Measurements from ENCODE around the gene SLC15A2. TPM values are rescaled to one million over a fixed set of nuclear protein-coding genes. Genes with fewer than 3 reads are reported as not detected.
A peak's percentile ranks its signal among the peaks of the same experiment; 100 is the strongest.
"Not testable (repeated sequence)": the region's sequence is repeated elsewhere in the genome, so short reads cannot be mapped to it uniquely, and the experiment has no call there.

The SLC15A2 gene
- total RNA-seq, 2 donors from 2014 or later = 7.1 to 7.5 TPM

DNA sequence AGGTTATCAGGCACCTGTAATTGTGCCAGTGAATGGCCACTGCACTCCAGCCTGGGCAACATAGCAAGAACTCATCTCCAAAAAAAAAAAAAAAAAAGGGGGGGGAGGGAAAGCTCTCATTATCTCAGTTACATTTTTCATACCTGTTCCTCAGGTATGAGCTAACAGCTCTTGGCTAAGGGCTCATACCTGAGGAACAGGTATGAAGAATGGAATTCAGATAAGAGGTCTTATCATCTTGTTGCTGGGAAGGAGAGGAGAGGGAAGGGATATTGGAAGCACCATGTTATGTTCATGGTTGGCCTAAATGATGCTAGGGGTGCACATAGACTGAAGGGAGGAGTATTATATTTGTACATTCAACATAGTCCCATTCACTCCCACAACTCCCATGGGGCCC lies 2.6 kb downstream of the SLC15A2 start:
- ATAC-seq (replicated peaks) = no peak
- H3K27ac Mint-ChIP-seq = no peak overlapping the region
- H3K27me3 Mint-ChIP-seq = no peaks in the 10 kb centered on the region
- H3K36me3 Mint-ChIP-seq (ENCODE audit: low read depth) = no peaks in the 10 kb centered on the region
- no peak overlapping the region for H3K4me3 Mint-ChIP-seq
- H3K9me3 Mint-ChIP-seq = no peaks in the 10 kb centered on the region
- no peaks in the 10 kb centered on the region for H3K4me1 Mint-ChIP-seq

DNA sequence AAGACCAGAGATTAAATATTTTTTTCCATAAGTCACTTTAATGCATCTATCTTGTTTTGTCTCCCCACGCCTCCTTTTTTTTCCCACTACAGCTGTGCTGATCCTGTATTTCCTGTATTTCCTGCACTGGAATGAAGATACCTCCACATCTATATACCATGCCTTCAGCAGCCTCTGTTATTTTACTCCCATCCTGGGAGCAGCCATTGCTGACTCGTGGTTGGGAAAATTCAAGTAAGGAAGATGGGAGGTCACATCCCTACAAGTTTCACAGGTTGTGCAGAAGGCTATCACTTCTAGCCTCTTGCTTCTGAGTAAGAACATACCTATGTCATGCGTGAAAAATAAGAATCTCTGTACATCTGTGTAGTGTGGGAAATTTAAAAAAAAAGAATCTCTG lies 3.1 kb downstream of the SLC15A2 start:
- H3K9me3 Mint-ChIP-seq = no peaks in the 10 kb centered on the region
- H3K4me3 Mint-ChIP-seq = no peak overlapping the region
- no peaks in the 10 kb centered on the region for H3K36me3 Mint-ChIP-seq (ENCODE audit: low read depth)
- no peaks in the 10 kb centered on the region for H3K27me3 Mint-ChIP-seq
- no peaks in the 10 kb centered on the region for H3K4me1 Mint-ChIP-seq
- ATAC-seq (replicated peaks) = no peak
- H3K27ac Mint-ChIP-seq = no peak overlapping the region

DNA sequence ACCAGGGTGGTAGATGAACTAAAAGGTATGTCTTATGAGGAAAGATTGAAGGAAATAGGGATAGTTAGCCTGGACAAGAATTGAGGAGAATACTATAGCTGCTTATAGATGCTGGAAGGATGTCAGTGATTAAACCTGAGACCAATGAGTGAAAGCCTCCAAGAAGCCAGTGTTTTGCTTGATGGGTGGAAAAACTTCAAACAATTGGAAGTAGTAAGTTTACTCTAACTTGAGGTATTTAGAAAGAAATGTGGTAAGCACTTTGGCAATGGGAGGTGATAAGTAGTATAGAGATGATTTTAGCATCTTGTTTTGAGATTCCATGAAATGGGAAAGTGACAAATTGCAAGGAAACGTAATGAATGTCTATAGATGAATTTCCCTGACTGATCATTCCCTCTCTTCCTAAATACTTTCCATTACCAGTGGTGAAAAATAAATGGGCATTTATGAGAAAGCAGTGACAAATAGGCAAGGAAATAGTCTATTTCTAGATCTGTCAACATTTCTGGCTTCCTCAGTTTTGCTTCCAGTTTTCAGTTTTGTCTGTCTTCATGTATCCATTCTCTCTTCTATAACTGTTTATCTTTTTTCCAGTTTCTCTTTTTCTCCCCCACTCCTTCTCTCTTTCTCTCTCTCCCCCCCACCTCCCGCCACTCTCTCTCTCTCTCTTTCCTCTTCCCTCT lies 19.2 kb downstream of the SLC15A2 start:
- Mint-ChIP-seq H3K27me3 (no peaks in the 10 kb centered on the region), H3K9me3 (peaks cover 2% of the 10 kb centered on the region), H3K4me1 (no peaks in the 10 kb centered on the region), H3K36me3 (ENCODE audit: low read depth) (peaks cover 8% of the 10 kb centered on the region), H3K4me3 (no peak overlapping the region), H3K27ac (no peak overlapping the region)
- peak; percentile 74 for ATAC-seq (replicated peaks)

DNA sequence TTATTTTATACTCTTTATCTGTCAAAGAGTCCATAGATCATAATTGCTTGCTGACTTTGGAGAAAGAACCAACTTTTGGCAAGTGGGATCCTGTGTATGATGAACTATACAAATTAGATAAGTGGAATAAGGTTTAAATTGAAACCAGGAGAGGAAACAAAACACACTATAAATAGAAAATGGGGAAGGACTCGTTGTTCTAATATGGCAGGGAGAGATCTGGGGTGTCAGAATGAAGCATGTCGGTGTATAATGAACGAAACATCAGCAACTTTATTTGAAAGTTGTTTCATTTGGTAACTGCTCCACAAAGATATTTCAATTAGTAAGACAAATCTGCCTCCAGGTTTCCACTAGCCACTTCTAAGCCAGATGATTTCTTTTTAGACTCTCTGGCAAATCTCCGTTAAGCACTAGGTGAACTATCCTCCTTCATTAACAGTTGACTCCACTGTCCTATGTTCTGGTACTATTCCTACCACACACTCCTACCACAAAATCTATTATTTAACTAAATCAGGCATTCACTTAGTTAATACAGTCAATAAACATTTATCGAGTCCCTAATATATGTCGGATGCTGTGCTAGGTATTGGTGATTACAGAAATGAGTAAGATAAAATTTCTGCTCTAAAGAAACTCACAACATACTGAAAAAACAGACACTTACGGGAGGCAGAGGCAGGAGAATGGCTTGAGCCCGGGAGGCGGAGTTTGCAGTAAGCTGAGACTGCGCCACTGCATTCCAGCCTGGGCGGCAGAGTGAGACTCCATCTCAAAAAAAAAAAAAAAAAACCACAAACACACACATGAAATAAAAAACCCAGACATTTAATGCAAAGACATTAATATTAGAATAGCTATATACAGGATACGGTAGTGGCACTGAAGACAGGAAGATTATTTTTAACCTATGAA lies 20.1 kb downstream of the SLC15A2 start:
- no peak for ATAC-seq (replicated peaks)
- H3K4me3 Mint-ChIP-seq = no peak overlapping the region
- H3K4me1 Mint-ChIP-seq = no peaks in the 10 kb centered on the region
- H3K9me3 Mint-ChIP-seq = no peaks in the 10 kb centered on the region
- H3K27ac Mint-ChIP-seq = no peak overlapping the region
- H3K36me3 Mint-ChIP-seq (ENCODE audit: low read depth) = peaks cover 4% of the 10 kb centered on the region
- H3K27me3 Mint-ChIP-seq = no peaks in the 10 kb centered on the region

DNA sequence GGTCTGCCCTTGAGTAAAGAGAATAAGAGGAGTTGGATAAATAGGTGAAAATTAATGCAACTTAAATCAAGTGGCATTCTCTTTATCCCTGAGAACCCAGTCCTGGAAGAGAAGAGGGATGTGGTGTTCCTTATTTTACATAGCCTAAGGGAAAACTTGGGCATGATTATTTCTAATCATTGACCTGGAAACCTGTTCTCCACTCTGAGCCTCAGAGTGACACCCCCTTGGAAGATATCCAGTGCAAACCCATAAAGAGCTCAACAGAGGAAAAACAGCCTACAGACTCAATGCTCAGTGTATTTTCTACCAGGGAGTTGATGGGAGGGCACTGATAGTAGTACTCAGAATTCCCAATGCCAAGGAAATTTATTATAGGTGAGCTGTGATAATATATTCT lies 22.0 kb downstream of the SLC15A2 start:
- no peaks in the 10 kb centered on the region for H3K9me3 Mint-ChIP-seq
- no peaks in the 10 kb centered on the region for H3K27me3 Mint-ChIP-seq
- ATAC-seq (replicated peaks) = no peak
- no peak overlapping the region for H3K4me3 Mint-ChIP-seq
- H3K4me1 Mint-ChIP-seq = no peaks in the 10 kb centered on the region
- no peak overlapping the region for H3K27ac Mint-ChIP-seq
- H3K36me3 Mint-ChIP-seq (ENCODE audit: low read depth) = peaks cover 4% of the 10 kb centered on the region

DNA sequence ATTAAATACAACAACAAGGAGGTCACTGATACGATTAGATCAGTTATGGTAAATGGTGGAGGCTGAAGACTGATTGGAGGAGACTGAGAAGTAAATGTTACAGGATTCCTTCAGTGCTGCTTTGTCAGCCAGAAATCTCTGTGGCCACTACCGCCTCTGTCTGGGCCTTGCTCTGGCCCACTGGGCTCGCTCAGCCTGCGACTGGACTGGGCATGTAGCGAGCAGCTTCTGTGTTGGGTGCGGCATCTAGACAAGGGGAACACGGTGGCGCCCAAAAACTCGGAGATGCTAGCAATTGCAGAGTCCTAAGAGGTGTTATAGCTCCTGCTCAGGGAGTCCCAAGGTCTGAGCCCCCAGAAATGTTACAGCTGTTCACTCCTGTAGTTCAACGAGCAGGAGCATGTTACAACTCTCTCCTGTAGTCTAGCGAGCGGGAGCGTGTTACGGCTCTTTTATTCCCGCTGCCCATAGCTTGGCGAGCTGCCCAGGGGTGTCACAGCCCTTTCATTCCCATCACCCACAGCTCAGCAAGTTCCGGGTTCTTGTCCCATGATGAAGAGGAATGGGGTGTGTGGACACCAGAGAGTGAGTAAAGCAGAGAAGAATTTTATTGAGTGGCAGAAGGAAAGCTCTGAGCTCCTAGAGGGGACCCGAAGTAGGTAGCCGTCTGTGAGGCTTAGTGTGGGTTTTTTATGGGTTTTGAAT lies 24.7 kb downstream of the SLC15A2 start:
- Mint-ChIP-seq H3K27ac (no peak overlapping the region), H3K27me3 (no peaks in the 10 kb centered on the region)
- ATAC-seq (replicated peaks) = no peak

DNA sequence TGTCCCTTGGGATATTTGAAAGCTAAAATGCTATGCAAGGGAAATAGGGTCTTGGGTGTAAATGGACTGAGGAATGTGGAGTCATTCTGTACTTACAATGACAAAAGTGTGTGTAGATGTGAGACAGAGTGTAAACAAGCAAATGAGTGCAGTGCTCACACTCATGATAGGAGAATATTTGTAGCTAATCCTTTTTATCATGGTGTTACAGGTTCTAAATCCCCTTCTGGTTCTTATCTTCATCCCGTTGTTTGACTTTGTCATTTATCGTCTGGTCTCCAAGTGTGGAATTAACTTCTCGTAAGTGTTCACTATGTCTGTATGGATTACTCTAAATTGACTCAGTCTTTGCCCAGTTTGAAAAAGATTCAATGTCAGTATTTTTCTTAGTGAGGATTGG lies 30.5 kb downstream of the SLC15A2 start:
- no peak overlapping the region for H3K4me3 Mint-ChIP-seq
- no peaks in the 10 kb centered on the region for H3K27me3 Mint-ChIP-seq
- H3K27ac Mint-ChIP-seq = no peak overlapping the region
- no peaks in the 10 kb centered on the region for H3K4me1 Mint-ChIP-seq
- no peak for ATAC-seq (replicated peaks)
- H3K36me3 Mint-ChIP-seq (ENCODE audit: low read depth) = no peaks in the 10 kb centered on the region
- H3K9me3 Mint-ChIP-seq = no peaks in the 10 kb centered on the region

More for the DNA sequence above, 24.7 kb downstream of the SLC15A2 start:
- Mint-ChIP-seq H3K4me1 (no peaks in the 10 kb centered on the region), H3K4me3 (no peak overlapping the region), H3K9me3 (no peaks in the 10 kb centered on the region), H3K36me3 (ENCODE audit: low read depth) (no peaks in the 10 kb centered on the region)

DNA sequence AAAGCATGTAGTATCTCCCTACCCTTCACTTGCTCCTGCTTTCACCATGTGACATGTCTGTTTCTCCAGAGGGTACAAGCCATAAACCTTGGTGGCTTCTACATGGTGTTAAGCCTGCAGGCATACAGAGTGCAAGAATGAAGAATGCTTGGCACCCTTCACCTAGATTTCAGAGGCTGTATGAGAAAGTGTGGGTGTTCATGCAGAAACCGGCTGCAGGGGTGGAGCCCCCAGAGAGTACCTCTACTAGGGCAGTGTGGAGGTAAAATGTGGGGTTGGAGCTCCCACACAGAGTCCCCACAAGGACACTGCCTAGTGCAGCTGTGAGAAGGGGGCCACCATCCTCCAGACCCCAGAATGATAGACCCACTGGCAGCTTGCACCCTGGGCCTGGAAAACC lies 32.2 kb downstream of the SLC15A2 start:
- no peak overlapping the region for H3K27ac Mint-ChIP-seq
- H3K36me3 Mint-ChIP-seq (ENCODE audit: low read depth) = no peaks in the 10 kb centered on the region
- no peaks in the 10 kb centered on the region for H3K9me3 Mint-ChIP-seq
- no peak overlapping the region for H3K4me3 Mint-ChIP-seq
- H3K4me1 Mint-ChIP-seq = no peaks in the 10 kb centered on the region
- no peaks in the 10 kb centered on the region for H3K27me3 Mint-ChIP-seq
- ATAC-seq (replicated peaks) = no peak

DNA sequence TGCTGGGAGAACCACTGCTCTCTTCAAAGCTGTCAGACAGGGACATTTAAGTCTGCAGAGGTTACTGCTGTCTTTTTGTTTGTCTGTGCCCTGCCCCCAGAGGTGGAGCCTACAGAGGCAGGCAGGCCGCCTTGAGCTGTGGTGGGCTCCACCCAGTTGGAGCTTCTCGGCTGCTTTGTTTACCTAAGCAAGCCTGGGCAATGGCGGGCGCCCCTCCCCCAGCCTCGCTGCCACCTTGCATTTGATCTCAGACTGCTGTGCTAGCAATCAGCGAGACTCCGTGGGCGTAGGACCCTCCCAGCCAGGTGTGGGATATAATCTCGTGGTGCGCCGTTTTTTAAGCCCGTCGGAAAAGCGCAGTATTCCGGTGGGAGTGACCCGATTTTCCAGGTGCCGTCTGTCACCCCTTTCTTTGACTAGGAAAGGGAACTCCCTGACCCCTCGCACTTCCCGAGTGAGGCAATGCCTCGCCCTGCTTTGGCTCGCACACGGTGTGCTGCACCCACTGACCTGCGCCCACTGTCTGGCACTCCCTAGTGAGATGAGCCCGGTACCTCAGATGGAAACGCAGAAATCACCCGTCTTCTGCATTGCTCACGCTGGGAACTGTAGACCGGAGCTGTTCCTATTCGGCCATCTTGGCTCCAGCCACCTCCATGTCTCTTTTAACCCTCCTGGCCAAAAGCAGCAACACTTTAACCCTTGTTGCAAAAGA lies 44.1 kb downstream of the SLC15A2 start:
- H3K4me1 Mint-ChIP-seq; H3K36me3 Mint-ChIP-seq (ENCODE audit: low read depth); H3K9me3 Mint-ChIP-seq; H3K4me3 Mint-ChIP-seq; H3K27me3 Mint-ChIP-seq; ATAC-seq (replicated peaks); H3K27ac Mint-ChIP-seq: not testable (repeated sequence)

DNA sequence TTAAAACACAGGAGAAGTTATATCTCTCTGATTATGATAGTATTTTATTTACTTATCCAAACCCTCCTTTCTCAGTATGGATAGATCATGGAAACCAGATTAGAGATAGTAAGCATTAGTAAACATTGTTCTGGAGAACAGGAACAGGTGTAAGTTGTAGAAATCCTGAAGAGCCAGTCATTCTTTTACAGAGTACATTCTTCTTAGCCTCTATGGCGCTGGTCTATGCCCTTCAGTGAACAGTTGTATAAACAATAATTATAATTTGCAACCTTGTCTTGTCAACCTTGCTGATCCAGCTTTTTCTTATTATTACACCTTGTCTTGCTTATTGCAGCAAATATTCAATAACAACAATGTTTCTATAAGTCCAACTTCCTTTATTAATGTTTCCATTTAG lies 47.4 kb downstream of the SLC15A2 start:
- Mint-ChIP-seq H3K36me3 (ENCODE audit: low read depth) (no peaks in the 10 kb centered on the region), H3K4me3 (no peak overlapping the region), H3K4me1 (no peaks in the 10 kb centered on the region), H3K27ac (no peak overlapping the region), H3K9me3 (no peaks in the 10 kb centered on the region), H3K27me3 (no peaks in the 10 kb centered on the region)
- no peak for ATAC-seq (replicated peaks)

DNA sequence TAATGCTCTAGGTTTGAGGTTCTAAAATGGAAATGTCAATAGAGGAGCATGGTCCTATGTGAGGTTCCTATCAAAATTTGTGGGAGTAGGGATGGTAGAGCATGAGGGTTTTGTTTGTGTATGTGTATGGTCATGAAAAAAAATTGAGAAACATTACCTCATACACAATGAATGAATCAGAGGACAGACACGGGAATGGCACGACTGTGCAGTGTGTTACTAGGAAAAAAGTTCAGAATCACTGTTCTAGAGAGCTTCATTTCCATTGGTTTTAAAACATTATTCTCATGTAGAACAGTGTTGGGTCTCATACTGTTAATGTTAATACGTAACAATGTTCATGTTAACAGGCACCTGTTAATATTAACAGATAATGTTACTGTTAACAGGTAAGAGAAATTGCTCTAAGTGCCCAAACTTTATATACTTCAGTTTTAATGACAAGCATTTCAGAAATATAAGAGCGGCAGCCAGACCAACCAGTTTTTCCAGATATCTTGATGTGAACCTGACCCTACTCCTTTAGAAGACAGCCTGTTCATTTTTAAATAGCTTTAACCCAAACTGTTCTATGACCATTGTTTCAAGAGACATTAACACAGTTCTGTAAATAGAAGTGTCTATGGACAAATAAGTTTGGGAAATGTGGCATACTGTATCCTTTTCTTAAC lies 48.0 kb downstream of the SLC15A2 start:
- Mint-ChIP-seq H3K4me3 (no peak overlapping the region), H3K36me3 (ENCODE audit: low read depth) (no peaks in the 10 kb centered on the region), H3K9me3 (no peaks in the 10 kb centered on the region), H3K27ac (no peak overlapping the region), H3K27me3 (no peaks in the 10 kb centered on the region), H3K4me1 (no peaks in the 10 kb centered on the region)
- ATAC-seq (replicated peaks) = no peak

DNA sequence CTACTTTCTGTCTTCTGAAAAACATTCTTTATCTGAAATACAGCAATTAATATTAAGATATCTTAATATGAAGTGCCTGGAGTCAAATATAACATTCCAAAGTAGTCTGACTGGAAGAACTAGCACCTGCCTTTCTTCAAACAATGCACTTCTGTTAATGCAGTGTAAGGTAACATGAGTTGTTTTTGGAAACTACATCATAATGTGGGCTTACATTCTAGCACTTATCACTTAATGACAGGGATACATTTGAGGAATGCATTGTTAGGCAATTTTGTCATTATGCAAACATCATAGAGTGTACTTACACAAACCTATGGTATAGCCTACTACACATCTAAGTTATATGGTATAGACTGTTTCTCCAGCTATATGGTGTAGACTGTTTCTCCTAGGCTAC lies 49.2 kb downstream of the SLC15A2 start:
- H3K4me3 Mint-ChIP-seq = no peak overlapping the region
- ATAC-seq (replicated peaks) = no peak
- H3K27me3 Mint-ChIP-seq = no peaks in the 10 kb centered on the region
- H3K9me3 Mint-ChIP-seq = no peaks in the 10 kb centered on the region
- H3K4me1 Mint-ChIP-seq = no peaks in the 10 kb centered on the region
- no peaks in the 10 kb centered on the region for H3K36me3 Mint-ChIP-seq (ENCODE audit: low read depth)
- H3K27ac Mint-ChIP-seq = no peak overlapping the region

DNA sequence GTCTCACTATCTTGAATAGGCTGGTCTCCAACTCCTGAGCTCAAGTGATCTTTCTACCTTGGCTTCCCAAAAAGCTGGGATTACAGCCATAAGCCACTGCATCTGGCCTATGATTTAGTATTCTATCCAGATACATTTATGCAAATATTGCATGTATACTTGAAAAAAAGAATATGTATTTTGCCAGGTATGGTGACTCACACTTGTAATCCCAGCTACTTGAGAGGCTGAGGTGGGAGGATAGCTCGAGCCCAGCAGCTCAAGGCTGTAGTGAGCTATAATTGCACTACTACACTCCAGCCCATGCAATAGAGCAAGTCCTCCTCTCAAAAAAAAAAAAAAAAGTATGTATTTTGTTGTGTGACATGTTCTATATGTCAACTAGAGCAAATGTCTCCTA lies 54.4 kb downstream of the SLC15A2 start:
- Mint-ChIP-seq H3K27me3 (no peaks in the 10 kb centered on the region), H3K9me3 (peaks cover 10% of the 10 kb centered on the region), H3K4me3 (no peak overlapping the region), H3K36me3 (ENCODE audit: low read depth) (no peaks in the 10 kb centered on the region), H3K27ac (no peak overlapping the region), H3K4me1 (no peaks in the 10 kb centered on the region)
- ATAC-seq (replicated peaks) = no peak

All from activated T-helper 17 cell treated with anti-CD3 and anti-CD28 coated beads, Interleukin-2, amount 50 U/mL, for 72 hours (primary cell).